Measurements from ENCODE around the gene C11orf91. TPM values are rescaled to one million over a fixed set of nuclear protein-coding genes. Genes with fewer than 3 reads are reported as not detected.
"Not testable (repeated sequence)": the region's sequence is repeated elsewhere in the genome, so short reads cannot be mapped to it uniquely, and the experiment has no call there.

C11orf91 gene, protein sequence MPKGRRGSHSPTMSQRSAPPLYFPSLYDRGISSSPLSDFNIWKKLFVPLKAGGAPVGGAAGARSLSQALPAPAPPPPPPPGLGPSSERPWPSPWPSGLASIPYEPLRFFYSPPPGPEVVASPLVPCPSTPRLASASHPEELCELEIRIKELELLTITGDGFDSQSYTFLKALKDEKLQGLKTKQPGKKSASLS
- total RNA-seq (2014; rRNA removed; shearing (Covaris generic)) = not detected in 2 replicates

DNA sequence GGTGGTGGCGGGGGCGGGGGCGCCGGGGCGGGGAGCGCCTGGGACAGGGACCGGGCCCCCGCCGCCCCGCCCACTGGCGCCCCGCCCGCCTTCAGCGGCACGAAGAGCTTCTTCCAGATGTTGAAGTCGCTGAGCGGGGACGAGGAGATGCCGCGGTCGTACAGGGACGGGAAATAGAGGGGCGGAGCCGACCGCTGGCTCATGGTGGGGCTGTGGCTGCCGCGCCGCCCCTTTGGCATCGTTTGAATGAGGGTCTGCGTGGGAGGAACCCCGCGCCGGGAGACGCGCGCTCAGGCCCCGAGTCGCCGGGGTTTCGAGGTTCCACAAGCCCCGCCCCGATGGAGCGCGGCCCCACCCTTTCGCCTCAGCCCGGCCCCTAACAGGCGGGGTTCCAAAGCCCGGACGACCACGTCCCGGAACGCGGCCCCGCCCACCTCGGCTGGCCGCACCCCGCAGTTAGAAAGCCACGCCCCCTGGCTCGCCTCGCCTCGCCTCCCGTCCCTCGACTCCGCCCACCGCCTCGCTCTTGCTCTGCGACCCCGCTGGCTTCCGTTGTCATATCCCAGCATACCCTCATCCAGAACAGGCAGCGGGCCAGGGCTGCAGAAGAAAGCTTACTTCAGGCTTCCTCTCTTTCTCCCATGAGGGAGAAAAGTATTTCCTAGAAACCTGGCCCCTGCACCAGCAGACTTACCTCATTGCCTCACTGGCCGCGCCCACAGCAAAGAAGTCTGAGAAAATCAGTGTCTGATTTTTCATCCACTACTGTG is at the start of gene C11orf91:
TSS of gene C11orf91 (minus strand) at position 325 of the 770 bp plus-strand sequence. CDS start at position 239, 86 bp downstream.
- peak; percentile 98 for DNase-seq (ENCODE audit: low read depth)

- no peak for DNase-seq (ENCODE audit: low read depth)
Observed at GRCh38 chr11:33747979-33748378, 47.4 kb upstream of the C11orf91 start.

GRCh38 chr11:33743291-33743690 is 42.7 kb upstream of the C11orf91 start:
- DNase-seq (ENCODE audit: low read depth) = no peak

DNA sequence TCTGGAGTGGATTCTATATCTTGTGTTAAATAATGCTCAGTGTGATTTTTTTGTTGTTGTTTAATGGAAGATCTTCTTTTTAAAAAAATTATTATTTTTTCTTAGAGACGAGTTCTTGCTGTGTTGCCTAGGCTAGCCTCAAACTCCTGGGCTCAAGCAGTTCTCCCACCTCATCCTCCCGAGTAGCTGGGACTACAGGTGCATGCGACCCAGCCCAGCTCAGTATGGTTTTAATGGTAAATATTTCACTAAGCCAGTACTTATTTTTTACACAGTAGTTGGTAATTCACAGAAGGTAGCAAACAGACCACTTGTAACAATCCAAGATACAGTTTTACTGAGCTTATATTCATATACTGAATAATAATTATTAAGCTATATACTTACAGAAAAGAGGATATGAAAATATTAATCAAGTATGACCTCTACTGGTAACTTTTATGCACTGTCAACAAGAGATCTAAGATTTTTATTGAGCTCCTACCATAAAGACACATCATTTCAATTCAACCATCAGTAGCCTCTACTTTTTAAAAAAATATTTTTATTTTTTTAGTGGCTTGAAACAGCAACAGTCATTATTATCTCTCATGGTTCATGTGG is 41.7 kb upstream of the C11orf91 start:
- no peak for DNase-seq (ENCODE audit: low read depth)

DNA sequence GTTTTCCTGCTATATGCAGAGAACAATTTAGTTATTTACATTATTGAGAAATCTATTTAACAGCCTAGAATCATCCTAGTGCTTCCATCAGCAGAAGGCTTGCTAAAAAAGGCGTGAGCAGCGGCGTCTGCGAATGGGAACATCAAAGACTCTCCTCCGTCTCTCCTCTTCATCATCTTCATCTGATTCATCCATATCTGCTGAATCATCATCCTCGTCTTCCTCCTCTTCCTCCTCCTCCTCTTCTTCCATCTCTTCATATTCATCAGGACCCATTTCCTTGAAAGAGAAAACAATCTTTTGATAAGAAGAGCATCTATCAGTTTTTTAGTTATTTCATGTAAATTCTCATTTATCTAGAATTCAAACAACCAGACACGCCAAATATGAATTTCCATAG is 41.2 kb upstream of the C11orf91 start:
- DNase-seq (ENCODE audit: low read depth) = no peak

GRCh38 chr11:33737362-33737821 is 36.8 kb upstream of the C11orf91 start:
- DNase-seq (ENCODE audit: low read depth) = no peak

DNA sequence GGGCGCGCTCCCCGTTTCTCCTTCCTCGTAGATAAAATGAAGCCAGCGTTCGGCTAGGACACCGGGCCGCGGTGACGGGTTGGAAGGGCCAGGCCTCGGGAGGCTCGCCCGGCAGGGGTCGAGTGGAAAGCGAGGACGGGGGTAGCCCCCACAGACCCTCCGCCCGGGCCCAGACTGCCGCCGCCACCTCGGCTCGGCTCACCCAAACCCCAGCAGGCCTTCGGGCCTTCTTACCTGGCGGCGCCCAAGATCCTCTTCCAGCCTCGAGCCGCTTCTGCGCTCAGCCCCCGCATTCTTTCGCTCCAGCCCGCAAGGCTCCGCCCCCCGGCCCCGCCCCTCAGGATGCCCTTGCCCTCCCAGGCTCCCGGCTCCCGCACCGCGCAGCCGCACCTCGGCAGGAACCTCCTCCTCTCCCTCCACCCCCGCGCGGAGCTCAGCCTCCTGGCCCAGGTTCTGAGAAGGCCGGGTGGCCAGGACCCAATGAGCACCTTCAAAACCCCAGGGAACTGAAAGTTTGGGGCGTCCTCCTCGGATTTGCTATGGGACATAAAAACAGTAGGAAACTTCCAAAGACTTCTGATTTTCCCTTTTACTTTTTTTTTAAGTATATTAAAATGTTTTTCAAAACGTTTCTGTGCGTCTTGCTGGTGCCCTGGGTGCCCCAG is 35.7 kb upstream of the C11orf91 start, which contains the start of gene CD59:
TSS of gene CD59 (minus strand) at position 276 of the 665 bp plus-strand sequence. CDS start 13,978 bp downstream, outside the sequence.
- DNase-seq (ENCODE audit: low read depth) = peak; percentile 97

- DNase-seq (ENCODE audit: low read depth) = peak; percentile 35
Observed at GRCh38 chr11:33735271-33736147, 34.9 kb upstream of the C11orf91 start.

- peak; percentile 28 for DNase-seq (ENCODE audit: low read depth)
Observed at GRCh38 chr11:33734441-33735270, 34.0 kb upstream of the C11orf91 start.

- no peak for DNase-seq (ENCODE audit: low read depth)
Observed at GRCh38 chr11:33733980-33734379, 33.4 kb upstream of the C11orf91 start.

- peak; percentile 60 for DNase-seq (ENCODE audit: low read depth)
Observed at GRCh38 chr11:33731723-33732531, 31.3 kb upstream of the C11orf91 start.

- DNase-seq (ENCODE audit: low read depth) = no peak
Observed at GRCh38 chr11:33730716-33731115, 30.1 kb upstream of the C11orf91 start.

DNA sequence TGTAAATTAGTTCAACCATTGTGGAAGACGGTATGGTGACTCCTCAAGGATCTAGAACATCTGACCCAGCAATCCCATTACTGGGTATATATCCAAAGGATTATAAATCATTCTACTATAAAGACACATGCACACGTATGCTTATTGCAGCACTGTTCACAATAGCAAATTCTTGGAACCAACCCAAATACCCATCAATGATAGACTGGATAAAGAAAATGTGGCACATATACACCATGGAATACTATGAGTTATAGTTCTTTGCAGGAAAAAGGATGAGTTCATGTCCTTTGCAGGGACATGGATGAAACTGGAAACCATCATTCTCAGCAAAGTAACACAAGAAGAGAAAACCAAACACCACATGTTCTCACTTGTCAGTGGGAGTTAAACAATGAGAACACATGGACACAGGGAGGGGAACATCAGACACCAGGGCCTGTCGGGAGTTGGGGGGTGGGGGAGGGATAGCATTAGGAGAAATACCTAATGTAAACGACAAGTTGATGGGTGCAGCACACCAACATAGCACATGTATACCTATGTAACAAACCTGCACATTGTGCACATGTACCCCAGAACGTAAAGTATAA is 28.5 kb upstream of the C11orf91 start:
- DNase-seq (ENCODE audit: low read depth) = not testable (repeated sequence)

DNA sequence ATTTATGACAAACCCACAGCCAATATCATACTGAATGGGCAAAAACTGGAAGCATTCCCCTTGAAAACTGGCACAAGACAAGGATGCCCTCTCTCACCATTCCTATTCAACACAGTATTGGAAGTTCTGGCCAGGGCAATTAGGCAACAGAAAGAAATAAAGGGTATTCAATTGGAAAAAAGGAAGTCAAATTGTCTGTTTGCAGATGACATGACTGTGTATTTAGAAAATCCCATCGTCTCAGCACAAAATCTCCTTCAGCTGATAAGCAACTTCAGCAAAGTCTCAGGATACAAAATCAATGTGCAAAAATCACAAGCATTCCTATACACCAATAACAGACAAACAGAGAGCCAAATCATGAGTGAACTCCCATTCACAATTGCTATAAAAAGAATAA is 26.9 kb upstream of the C11orf91 start:
- DNase-seq (ENCODE audit: low read depth) = not testable (repeated sequence)

DNA sequence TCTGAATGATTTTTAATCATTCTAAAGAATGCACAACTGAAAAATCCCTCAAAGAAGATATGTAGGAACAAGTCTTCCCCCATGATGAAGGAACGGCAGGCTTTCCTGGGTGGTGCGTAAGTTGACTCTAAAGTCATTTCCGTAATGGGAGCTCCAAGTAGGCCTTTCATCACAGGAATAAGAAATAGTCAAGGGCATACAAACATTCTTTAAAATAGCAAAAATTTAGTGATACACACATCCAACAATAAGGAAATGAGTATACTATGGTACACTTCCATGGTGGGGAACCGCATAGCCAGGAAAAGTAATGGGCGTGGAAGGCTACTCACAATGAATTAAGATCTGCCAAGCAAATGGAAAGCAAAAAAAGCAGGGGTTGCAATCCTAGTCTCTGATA is 24.9 kb upstream of the C11orf91 start:
- DNase-seq (ENCODE audit: low read depth) = no peak

GRCh38 chr11:33724644-33725035 is 24.0 kb upstream of the C11orf91 start:
- DNase-seq (ENCODE audit: low read depth) = no peak

GRCh38 chr11:33723238-33723881 is 22.7 kb upstream of the C11orf91 start:
- peak; percentile 80 for DNase-seq (ENCODE audit: low read depth)

GRCh38 chr11:33722590-33723234 is 22.1 kb upstream of the C11orf91 start:
- DNase-seq (ENCODE audit: low read depth) = peak; percentile 90
